Activated CD4-positive, alpha-beta T cell treated with anti-CD3 and anti-CD28 coated beads, Interleukin-2, amount 50 U/mL, for 1 hour (primary cell): ENCODE data around the gene SEC61A1.

ENCODE experiments used
- DNase-seq: peaks from one replicate; pipeline ENCODE4 v3.0.0-alpha.2; 2020

SEC61A1 gene

DNA sequence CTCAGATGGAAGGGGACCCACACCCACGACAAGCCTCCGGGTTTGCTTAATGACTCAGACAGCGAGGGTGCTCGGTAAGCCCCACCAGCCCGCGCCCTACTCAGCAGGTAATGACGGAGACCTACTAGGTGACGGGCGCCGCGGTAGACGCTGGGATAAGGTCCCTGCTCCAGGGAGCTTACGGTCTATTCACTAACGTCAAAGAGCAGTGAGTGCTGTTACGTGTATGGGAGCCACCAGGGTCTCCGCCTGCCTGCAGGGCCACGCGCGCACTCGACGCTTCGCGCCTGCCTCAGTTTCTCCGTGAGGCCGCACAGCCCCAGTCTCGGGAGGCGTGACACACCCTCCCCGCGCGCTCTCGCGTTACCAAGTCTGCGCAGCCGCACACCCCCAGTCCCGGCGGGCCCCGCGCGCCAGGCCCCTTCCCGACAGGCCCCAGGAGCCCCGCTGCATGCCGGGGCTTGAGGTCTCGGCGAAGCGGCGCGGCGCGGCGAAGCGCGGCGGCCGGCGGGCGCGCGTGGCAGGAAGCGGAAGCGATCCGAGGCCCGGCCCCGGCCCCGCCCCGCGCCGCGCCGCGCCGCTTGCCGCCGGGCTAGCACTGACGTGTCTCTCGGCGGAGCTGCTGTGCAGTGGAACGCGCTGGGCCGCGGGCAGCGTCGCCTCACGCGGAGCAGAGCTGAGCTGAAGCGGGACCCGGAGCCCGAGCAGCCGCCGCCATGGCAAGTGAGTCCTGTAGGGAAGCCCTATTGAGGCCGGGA is at the start of gene SEC61A1:
SEC61A1 (plus strand) TSS at position 601 of the 758 bp plus-strand sequence; CDS start at position 717, 116 bp downstream.
- DNase-seq = peak; percentile 93

DNA sequence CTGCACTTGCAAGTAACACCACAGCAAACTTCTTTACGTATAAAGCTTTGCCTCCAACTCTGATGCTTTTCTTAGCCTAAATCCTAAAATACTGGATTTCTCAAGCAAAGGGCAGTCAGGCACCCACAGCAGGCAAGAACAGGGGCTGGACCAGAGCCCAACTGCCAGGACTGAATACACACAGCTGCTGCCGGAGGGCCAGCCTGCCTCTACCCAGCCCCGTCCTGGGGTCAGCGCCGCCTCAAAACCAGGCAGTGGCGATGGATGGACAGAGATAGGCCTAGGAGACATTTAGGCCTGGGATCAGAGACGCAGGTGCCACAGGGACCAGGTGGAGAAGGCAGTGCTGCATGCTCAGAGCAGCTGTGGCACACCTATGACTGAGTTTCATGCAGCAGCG is 47.6 kb upstream of the SEC61A1 start:
- no peak for DNase-seq

DNA sequence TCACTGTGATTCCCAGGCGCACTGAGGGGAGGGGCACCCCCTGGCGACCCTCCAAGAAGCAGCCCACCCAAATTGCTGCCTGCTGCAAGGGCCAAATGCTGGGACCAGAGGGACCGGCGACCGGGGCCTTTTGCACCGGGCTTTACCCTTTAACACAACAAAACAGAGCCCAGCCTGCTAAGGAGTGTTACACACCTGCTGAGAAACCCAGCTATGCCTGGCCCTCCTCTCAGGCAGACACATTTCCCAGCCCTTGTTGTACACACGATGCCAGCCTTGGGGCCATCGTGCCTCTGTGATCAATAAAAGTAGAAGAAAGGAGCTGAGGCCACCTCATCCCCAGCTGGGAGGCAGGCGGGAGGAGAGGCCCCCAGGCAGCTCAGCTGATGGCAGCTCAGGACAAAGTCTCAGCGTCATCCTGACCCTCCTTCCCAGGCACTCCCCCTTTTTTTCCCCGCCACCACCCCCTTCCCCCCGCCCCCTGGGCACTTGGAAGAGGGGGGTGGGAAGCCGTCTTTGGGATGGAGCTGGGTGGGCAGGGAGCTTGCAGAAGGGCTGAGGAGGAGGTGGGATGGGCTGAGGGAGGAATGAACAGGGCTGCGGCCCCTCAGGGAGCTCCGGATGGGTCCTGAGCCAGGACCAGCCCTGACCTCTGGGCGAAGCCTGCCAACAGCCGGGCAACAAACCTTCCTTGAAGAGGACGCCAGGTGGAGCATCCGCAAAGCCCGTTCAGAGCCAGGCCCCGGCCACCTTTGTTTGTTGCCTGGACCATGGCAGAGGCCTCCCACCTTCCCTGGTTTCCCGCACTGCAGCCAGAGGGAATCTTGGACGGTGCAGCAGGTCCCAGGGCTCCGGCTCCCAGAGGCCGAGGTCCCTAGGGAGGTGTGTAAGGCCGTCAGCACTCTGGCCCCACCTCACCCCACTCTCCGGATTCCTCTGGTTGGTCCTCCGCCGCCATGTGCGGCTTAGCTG is 45.9 kb upstream of the SEC61A1 start:
- DNase-seq = no peak

DNA sequence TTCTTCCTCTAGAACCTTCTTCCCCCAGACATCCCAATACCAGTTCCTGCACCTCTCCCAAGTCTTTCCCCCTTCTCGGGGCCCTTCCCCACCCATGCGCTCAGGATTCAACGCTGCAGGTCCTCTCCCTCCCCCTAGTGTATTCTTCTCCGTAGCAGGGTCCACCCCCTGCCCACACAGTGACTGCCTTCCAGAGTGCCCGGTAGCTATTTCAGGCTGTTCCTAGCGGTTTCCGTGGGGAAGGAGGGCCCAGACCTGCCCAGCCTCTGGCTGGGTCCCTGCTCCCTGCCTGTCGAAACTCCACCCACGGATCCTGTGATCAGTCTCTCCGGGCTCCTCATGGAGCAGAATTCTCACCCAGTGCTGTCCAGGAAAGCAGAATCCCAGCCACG is 45.2 kb upstream of the SEC61A1 start:
- no peak for DNase-seq

DNA sequence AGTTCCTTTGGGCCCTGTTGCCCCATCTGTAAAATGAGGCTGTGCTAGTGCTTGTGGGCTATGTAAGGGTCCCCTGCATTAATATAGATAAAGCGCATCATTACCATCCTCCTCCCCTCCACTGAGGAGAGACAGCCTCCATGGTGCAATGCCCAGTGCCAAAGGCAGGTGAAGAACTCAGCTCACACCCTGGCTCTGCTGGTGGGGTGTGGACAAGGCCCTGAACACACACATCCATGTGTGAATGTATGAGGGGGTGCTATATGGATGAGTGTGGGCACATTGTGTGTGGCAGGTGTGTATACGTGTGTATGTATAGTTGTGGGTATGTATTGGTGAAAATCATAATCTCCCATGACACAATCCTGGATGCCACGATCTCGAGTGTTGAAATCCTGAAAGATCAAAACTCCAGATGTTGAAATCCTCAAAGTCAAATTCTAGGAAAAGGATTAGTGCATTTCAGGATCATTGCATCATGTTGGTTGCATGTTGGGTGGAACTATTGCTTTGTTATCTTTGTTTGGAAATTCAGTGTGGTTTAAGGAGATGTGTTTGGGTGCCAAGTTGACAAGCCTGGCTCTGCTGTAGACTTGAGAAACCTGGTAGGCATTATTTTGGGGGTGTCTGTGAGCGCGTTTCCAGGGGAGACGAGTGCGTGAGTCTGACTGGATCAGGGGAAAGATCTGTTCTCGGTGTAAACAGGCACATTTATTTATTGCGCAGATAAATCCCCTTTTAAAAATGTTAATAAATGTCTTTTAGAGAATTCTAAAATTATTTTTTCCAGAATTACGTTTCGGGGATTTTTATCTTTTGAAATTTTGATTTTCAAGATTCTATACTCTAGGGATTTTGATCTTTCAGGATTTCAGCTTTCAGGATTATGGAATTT is 42.0 kb upstream of the SEC61A1 start:
- DNase-seq = no peak

DNA sequence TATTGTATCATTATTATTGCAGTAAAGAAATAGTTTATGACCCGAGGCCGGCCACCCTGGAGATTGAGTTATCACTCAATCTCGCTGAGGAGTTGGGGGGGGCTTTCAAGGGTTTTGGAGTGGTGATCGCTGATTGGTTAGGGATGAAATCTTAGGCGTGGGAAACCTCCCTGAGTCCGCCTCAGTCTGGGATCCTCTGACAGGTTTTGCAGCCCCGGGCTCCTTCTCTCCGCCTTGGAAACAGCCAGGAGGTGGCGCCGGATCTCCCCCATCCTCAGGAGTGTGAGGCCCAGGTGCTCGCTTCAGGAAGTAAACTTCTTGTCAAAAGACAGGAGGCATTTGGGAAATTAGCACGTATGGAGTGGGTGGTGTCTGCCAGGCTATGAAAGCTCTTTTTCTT is 41.1 kb upstream of the SEC61A1 start:
- no peak for DNase-seq

DNA sequence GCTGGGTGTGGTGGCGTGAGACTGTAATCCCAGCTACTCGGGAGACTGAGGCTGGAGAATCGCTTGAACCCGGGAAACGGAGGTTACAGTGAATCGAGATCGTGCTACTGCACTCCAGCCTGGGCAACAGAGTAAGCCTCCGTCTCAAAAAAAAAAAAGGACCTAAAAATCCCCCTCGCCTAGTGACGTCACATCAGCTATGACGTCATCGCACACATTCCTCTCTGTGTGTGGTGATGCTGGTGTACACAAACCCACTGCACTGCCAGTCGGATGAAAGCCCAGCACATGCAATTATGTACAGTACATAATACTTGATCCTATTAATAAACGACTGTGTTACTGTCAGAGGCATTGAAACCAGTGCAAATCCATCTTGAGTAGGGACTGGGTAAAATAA is 40.2 kb upstream of the SEC61A1 start:
- no peak for DNase-seq

DNA sequence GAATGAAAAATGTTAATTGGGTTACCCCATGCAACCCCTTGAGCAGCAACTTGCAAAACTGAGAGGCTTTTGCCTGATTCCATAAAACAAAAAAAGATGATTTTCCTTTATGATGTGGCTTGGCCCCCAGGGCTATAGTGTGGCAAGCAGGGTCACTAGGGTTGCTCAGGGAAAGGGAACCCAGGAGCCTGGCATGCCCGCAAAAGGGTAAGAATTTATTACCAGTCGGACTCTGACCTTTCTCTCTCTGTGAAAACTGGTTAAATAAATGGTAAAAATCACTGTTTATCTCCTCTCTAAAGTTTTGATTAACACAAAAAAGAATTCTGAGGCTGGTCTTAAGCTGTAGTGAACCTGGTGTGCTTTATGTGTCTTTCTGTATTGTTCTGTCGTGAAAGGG is 37.7 kb upstream of the SEC61A1 start:
- no peak for DNase-seq

DNA sequence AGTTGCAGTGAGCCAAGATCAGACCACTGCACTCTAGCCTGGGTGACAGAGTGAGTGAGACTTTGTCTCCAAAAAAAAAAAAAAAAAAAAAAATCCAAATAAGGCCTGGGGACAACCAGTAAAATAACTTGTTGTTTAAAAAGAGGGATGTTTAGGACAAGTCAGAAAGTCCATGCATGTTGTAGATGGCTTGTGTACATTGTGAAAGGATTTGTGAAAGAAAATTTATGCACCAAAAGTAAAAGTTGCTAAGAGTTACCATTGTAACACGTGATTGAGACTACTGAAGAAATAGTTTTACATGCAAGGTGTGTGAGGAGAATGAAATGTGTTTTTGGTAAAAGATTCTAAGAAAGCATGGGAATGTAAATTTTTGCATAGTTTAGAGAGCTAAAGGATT is 35.7 kb upstream of the SEC61A1 start:
- no peak for DNase-seq

DNA sequence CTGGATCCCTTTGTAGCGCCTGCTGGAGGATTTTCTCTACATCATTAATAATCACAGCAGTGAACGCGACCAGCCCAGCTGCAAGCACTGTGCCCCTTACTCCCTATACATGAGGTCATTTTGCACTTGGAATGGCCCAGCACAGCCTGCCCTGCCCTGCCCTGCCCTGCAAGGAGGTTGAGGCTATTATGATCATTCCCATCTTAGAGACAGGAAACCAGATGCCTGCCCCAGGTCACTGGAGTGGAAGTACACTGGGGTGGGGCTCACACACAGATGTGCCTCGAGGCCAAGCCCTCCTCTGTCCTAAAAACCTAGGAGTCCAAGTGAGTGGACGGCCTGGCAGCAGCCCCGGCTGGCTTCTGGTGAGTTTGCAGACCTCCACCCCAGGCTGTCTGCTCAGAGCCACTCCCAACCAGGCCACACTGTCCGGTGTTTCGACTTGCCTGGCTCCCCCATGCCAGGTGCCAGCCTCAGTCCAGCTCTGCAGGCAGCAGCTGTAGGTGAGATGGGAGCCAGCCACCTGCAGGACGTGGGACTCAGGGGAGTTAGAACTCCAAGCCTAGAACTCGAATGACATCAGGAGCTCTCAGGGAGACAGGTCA is 30.4 kb upstream of the SEC61A1 start:
- no peak for DNase-seq

DNA sequence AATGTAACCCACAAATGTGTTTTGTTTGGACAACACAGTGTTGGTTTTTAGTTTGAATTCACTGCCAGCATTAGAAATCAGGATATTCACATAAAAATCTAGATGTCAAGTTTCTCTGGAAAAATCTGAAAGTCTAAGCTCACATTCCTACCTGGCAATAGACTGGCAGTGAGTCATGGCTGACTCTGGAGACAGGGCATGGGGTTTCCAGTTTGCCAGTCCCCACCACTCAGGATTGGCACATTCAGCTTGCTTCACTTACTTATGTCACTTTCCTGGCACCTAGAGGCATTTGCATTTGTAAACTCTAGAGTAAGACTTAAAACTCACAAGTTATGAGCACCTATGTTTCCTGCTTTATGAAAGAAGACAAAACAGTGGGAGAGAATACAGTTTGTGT is 19.1 kb upstream of the SEC61A1 start:
- no peak for DNase-seq

DNA sequence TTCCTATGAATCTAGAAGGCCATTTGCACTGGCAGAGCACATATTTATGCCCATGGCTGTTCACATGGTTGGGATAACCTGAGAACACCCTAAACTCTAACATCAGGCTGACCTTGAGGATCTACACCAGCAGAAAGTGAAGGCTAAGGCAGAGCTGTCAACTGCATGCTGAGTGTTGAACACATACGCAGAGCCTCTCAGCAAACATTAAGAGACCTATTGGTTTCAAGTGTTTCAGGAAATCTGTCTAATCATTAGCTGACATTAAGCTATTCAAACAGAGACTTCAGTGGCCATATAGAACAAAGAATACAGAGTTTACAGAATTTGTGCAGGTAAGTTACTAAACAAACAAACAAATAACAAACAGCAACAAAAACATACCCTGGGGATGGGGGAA is 16.1 kb upstream of the SEC61A1 start:
- DNase-seq = no peak

DNA sequence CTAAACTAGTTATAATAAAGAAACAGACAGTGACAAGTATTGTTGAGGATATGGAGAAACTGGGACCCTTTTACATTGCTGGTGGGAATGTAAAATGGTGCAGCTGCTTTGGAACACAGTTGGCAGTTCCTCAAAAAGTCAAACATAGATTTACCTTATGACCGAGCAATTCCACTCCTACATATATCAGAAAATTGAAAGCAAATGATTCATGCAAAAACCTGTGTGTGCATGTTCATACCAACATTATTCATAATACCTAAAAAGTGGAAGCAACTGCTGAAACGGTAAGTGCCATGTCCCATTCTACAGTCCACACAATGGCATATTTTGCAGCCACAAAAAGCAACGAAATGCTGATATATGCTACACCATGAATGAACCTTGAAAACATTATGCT is 12.2 kb upstream of the SEC61A1 start:
- no peak for DNase-seq

DNA sequence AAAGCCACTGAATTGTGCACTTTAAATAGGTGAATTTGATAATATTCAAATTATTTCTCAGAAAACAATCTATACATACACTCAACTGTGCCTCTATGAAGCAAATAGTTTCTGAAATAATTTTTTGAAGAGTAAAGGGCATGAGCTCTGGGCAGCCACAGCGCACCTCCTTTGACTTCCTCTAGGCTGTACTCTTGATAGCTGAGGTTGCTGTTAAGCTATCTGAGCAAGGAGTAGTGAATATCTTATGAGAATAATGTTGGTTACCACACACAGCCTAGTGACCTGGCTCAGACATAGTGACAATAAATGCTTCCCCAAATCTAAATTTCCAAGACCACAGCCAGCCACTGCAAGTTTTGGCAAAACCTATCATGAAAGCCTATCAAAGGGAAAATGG is 11.6 kb upstream of the SEC61A1 start:
- no peak for DNase-seq

DNA sequence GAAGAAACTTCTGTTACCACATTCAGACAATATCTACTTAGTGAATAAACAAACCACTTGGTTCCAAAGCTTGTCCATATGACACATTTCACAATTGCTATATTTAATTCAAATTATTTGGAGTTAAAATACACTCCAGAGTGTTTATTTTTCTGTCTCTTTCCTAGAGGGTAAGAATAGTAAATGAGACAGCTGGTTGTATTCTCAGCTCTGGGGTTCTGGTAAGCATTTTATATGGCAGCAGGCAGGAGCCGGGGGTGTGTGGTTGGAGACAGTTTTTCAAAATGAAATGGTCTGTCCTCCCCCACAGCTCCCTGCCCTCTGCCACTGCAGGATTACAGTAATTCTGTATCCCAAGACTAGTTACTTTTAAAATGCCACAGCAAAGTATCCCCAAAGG is 10.9 kb upstream of the SEC61A1 start:
- DNase-seq = no peak

DNA sequence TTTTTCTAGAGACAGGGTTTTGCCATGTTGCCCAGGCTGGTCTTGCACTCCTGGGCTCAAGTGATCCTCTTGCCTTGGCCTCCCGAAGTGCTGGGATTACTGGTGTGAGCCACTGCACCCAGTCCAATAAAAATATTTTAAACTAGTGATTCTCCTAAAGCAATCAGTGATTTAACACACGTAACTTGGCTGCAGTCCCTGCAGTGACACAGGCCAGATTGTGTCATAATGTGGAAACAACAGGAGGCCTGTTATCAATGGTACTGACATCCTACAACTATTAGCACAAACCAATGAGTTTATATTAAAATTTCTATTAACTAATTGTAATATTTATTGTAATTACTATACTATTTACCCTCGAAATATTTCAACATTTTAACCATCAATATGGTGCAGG is 1.6 kb upstream of the SEC61A1 start:
- DNase-seq = no peak

DNA sequence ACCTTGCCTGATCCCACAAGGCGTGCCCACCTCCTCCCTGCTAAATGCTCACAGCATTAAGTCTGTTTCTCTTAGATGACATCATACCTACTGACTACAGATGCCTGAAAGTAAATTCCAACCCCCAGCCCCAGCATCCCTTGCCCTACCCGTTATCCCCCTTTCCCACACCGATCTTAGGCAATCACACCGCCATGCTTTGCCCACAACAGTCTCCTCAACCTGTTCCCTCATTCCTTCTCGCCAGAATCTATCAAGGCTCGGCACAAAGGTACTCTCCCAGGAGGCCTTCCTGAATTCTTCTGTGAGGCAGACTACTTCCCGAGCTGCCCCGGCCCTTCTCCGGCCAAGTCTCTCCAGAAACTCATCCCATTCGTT is 789 bp upstream of the SEC61A1 start:
- DNase-seq = no peak

DNA sequence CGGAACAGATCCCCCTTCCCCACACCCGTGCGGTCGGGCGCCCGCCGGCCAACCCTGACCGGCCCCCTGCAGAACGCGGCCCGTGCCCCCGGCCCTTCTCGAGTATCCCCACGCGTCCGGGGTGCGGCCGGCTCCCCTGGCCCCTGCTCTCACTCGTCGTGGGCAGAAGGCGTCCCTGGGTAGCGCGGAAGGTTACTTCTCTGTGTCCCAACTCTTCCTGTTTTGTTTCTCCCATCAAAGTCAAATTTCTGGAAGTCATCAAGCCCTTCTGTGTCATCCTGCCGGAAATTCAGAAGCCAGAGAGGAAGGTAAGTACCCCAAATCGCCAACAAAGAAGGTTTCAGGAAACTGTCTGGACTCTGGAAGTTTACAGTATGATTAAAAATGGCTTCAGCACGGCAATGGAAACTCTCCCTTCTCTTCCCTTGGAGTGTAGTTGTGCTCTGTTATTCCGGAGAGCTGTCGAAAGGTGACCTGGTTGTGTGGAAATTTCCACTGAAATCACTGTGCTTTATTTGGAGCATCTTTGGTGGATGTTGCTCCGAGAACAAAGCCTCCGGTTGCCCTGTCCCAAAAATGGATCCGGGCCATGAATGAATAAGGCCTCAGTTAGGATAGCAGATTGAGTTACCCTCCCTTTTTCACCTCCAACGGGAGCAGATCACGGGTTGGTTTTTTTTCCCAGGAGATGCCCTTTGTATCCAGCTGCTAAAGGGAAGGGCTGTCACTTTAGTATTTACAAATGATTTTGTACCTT is 536 bp downstream of the SEC61A1 start:
- DNase-seq = no peak

DNA sequence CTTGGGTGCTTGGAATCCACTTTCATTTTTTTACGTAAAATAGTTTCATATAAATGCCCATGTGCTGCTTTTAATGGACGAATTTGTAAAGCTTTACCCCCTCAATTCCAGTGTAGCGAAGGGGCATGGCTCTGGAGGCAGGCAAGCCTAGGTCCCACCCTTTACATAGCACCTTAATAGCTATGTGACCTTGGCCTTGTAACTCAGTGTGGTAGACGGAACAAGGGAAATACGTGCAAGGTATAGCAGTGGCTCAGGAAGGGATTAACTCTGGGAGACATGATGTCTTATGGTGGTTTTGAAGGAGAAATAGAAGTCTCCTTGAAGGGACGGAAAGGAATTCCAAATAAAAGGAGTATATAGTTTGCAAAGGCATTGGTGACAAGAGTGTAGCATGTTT is 1.4 kb downstream of the SEC61A1 start:
- no peak for DNase-seq

DNA sequence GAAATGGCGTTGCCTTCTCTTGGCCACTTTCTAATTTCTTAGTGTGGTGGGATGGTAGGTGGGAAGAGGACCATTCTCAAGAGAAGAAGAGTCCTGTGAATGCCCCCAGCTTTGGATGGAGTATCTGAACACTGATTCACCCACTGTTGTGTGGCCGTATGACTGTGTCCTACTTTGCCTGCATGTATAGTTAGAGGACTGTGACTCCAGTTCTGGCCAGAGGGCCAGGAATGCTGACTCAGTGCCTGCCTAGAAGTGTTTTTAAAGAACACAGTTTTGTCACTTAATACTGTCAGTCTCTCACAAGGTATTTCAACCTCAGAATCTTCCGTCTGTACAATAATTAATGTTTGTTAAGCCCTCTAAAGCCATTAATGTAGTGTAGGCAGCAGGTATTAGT is 2.1 kb downstream of the SEC61A1 start:
- no peak for DNase-seq

DNA sequence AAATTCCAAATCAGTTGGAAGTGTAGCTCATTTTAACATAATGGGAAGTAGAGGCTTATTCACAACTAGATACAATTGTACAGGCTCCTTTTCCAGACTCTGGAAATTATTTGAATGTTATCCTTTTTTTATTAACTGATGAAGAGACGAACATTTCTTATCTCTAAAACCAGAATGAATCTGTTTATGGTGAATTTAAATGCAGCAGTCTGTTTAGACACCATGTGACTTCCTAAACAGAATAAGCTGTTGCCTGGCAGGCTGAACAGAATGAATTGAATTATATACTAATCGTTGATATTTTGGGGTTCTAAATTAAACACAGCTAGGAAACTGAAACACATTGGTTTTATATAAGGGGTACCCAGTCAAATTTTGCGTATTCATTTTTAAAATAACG is 4.0 kb downstream of the SEC61A1 start:
- DNase-seq = no peak
